Measurements from ENCODE around the gene FCER2.
"Not testable (repeated sequence)": the region's sequence is repeated elsewhere in the genome, so short reads cannot be mapped to it uniquely, and the experiment has no call there.

Gene FCER2, protein sequence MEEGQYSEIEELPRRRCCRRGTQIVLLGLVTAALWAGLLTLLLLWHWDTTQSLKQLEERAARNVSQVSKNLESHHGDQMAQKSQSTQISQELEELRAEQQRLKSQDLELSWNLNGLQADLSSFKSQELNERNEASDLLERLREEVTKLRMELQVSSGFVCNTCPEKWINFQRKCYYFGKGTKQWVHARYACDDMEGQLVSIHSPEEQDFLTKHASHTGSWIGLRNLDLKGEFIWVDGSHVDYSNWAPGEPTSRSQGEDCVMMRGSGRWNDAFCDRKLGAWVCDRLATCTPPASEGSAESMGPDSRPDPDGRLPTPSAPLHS

GRCh38 chr19:7701654-7702457 lies at the start of gene FCER2:
FCER2 (minus strand) TSS chr19:7702131; CDS start chr19:7699760, 2,371 bp downstream.
- in situ Hi-C loops (cut with MboI; ENCODE audit: low sequenced_read_pairs, unreplicated experiment), result no loop called here
- TF ChIP-seq, protein P1, sequence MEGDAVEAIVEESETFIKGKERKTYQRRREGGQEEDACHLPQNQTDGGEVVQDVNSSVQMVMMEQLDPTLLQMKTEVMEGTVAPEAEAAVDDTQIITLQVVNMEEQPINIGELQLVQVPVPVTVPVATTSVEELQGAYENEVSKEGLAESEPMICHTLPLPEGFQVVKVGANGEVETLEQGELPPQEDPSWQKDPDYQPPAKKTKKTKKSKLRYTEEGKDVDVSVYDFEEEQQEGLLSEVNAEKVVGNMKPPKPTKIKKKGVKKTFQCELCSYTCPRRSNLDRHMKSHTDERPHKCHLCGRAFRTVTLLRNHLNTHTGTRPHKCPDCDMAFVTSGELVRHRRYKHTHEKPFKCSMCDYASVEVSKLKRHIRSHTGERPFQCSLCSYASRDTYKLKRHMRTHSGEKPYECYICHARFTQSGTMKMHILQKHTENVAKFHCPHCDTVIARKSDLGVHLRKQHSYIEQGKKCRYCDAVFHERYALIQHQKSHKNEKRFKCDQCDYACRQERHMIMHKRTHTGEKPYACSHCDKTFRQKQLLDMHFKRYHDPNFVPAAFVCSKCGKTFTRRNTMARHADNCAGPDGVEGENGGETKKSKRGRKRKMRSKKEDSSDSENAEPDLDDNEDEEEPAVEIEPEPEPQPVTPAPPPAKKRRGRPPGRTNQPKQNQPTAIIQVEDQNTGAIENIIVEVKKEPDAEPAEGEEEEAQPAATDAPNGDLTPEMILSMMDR (IDR thresholded peaks at IDR 0.05; ENCODE audit: borderline replicate concordance, control extremely low read depth, extremely low read depth, insufficient read depth, missing control alignments), result no peak
- DNase-seq (ENCODE audit: low spot score), result peak; percentile 79

DNA sequence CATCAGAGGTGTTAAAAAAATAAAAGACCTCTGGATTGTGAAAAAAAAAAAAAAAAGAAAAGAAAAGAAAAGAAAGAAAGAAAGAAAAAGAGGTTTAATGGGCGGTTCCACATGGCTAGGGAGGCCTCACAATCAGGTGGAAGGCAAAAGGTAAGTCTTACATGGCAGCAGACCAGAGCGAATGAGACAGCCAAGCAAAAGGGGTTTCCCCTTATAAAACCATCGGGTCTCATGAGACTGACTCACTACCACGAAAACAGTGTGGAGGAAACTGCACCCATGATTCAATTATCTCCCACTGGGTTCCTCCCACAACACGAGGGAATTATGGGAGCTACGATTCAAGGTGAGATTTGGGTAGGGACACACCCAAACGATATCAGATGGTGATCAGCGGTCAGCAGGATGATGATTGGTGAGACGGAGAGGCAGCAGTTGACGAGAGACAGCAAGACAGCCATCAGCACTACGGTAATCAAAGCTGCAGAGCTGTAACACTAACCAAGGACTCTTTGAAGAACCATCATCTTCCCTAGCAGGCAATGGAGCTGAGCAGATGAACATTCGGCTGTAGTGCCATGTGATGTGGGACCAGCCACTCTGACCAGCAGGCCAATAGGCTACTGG lies 49.3 kb upstream of the FCER2 start:
- DNase-seq (ENCODE audit: low spot score), result no peak
- in situ Hi-C loops (cut with MboI; ENCODE audit: low sequenced_read_pairs, unreplicated experiment), result no loop called here
- TF ChIP-seq, protein P1 (IDR thresholded peaks at IDR 0.05; ENCODE audit: borderline replicate concordance, control extremely low read depth, extremely low read depth, insufficient read depth, missing control alignments), result no peak

DNA sequence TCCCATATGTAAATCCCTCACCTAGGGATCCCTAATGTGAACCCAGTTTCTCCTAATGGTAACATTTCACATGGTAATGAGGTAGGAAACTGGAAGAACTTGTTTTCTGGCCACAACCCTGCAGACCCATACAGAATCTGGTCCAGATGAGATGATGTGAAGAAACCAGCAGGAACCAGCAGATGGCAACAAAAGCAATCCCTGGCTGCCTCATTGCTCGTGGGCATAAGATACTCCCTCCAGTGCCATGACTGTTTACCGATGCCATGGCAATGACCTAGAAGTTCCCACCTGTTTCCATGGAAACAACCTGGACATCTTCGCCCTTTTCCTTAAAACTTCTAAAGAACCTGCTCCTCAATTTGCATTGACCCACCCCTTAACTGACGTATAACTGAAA lies 46.8 kb upstream of the FCER2 start:
- in situ Hi-C loops (cut with MboI; ENCODE audit: low sequenced_read_pairs, unreplicated experiment), result no loop called here
- no peak for DNase-seq (ENCODE audit: low spot score)
- TF ChIP-seq, protein P1 (IDR thresholded peaks at IDR 0.05; ENCODE audit: borderline replicate concordance, control extremely low read depth, extremely low read depth, insufficient read depth, missing control alignments), result no peak

GRCh38 chr19:7748171-7748570 lies 46.2 kb upstream of the FCER2 start:
- no peak for DNase-seq (ENCODE audit: low spot score)
- TF ChIP-seq, protein P1 (IDR thresholded peaks at IDR 0.05; ENCODE audit: borderline replicate concordance, control extremely low read depth, extremely low read depth, insufficient read depth, missing control alignments), result no peak
- in situ Hi-C loops (cut with MboI; ENCODE audit: low sequenced_read_pairs, unreplicated experiment), result no loop called here

DNA sequence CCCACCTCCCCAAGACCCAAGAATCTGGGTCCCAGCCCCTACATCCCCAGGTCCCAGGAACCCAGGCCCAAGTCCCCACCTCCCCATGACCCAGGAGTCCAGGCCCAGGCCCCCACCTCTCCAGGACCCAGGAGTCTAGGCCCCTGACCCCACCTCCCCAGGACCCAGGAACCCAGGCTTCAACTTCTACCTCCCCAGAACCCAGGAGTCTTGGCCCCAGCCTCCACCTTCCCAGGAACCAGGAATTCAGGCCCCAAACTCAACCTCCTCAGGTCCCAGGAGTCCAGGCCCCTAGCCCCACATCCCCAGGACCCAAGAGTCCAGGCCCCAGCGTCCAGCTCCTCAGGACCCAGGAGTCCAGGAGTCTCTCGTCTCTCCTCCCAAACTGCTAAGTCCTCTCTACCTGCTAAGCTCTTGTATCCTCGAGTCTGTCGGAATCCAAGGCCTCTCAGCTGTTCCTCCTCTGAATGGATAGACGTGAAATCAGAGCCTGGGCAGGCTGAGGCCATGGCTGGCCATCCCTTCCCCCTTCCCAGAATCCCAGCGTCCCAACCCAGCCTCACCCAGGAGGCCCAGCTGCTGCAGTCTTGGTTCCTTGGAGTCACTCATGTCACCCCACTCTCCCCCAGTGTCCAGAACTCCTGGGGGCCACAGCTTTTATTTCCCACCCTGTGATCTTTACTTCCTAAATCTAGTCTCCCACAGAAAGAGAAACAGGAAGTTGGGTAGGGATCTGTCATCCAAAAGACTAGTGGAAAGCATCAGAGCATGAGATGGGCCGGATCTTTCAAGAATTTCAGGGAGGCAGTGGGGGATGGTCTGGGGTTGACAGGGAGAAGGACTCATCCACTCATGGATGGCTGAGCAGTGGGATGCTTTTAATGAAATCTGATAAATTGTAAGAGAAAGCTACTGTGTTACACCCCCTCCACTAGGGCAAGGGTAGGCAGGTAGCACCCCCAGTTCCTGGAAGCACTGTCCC lies 45.3 kb upstream of the FCER2 start, which contains the start of gene CD209:
CD209 (minus strand) TSS at position 632 of the 982 bp plus-strand sequence; CDS start at position 609, 23 bp downstream.
- no peak for DNase-seq (ENCODE audit: low spot score)

GRCh38 chr19:7746306-7746705 lies 44.4 kb upstream of the FCER2 start:
- DNase-seq (ENCODE audit: low spot score); in situ Hi-C loops (cut with MboI; ENCODE audit: low sequenced_read_pairs, unreplicated experiment): not testable (repeated sequence)

More for the DNA sequence above, 45.3 kb upstream of the FCER2 start, which contains the start of gene CD209:
- in situ Hi-C loops (cut with MboI; ENCODE audit: low sequenced_read_pairs, unreplicated experiment), result no loop called here
- TF ChIP-seq, protein P1 (IDR thresholded peaks at IDR 0.05; ENCODE audit: borderline replicate concordance, control extremely low read depth, extremely low read depth, insufficient read depth, missing control alignments), result no peak

Data from GM13976 (cell line).